H1 (cell line): Measurements from ENCODE around the gene MYH11. TPM values are rescaled to one million over a fixed set of nuclear protein-coding genes. Genes with fewer than 3 reads are reported as not detected.

ENCODE experiments used
- CTCF ChIA-PET: fragments of 300-600 bp; sonication (Branson Sonifier 250); formaldehyde crosslinking; loops from one replicate; lab custom pipeline; 2021; ENCODE audit not compliant: partially characterized antibody; lab: Charles Lee
- POLR2A ChIA-PET: fragments of 300-600 bp; sonication (Branson Sonifier 250); formaldehyde crosslinking; loops from one replicate; lab custom pipeline; 2021; ENCODE audit warnings: inconsistent platforms; ENCODE audit not compliant: partially characterized antibody; lab: Charles Lee
- DNase-seq, 2 experiments: peaks; one replicate each; pipeline versions ENCODE4 v3.0.0 to v3.0.0-alpha.2; 2010 to 2022; ENCODE audit warnings: low spot score in 2 of 2, low read depth in 1 of 2, mixed read lengths in 1 of 2
- FAIRE-seq: peaks from 2 replicates; lab custom pipeline; 2011; peaks lifted over from hg19 to GRCh38; lab: Jason Lieb, UNC
- H2AFZ ChIP-seq: 2 replicates; pipeline ENCODE4 v1.8.1; 2012; ENCODE audit warnings: low read length, inconsistent platforms
- H2AK5ac ChIP-seq: 2 replicates; pipeline ENCODE4 v1.6.1; 2013; ENCODE audit warnings: low read depth, low read length
- H2BK120ac ChIP-seq: replicated peaks from 2 replicates; pipeline ENCODE3; 2013; ENCODE audit warnings: low read depth, low read length, inconsistent platforms
- H2BK12ac ChIP-seq: 2 replicates; pipeline ENCODE4 v1.6.1; 2013; ENCODE audit warnings: low read depth, low read length
- H2BK15ac ChIP-seq: 2 replicates; pipeline ENCODE4 v1.6.1; 2013; ENCODE audit warnings: low read length
- H2BK20ac ChIP-seq: 2 replicates; pipeline ENCODE4 v1.6.1; 2013; ENCODE audit warnings: low read length
- H2BK5ac ChIP-seq: 2 replicates; pipeline ENCODE4 v1.6.1; 2013; ENCODE audit warnings: low read depth, low read length
- H3K14ac ChIP-seq: 2 replicates; pipeline ENCODE4 v1.6.1; 2013; ENCODE audit warnings: inconsistent platforms; ENCODE audit not compliant: insufficient read length
- H3K18ac ChIP-seq: 2 replicates; pipeline ENCODE4 v1.6.1; 2013; ENCODE audit warnings: low read length; ENCODE audit errors: extremely low read depth
- H3K23ac ChIP-seq: 2 replicates; pipeline ENCODE4 v1.6.1; 2013; ENCODE audit warnings: inconsistent platforms; ENCODE audit not compliant: insufficient read length
- H3K23me2 ChIP-seq: 2 replicates; pipeline ENCODE4 v1.6.1; 2013; ENCODE audit warnings: low read depth, low read length
- H3K27ac ChIP-seq: 2 replicates; pipeline ENCODE4 v1.6.1; 2011; ENCODE audit warnings: low read depth, low read length, inconsistent platforms
- H3K27me3 ChIP-seq, 4 experiments: replicated peaks in 1 of 4; 1 replicate in 1 of 4; 2 replicates in 3 of 4; pipeline versions ENCODE4 v1.6.1 to v1.8.1; 2011 to 2013; ENCODE audit warnings: low read length in 3 of 4, mild to moderate bottlenecking in 3 of 4, inconsistent platforms in 2 of 4, mixed read lengths in 2 of 4, moderate library complexity in 1 of 4; ENCODE audit not compliant: control insufficient read depth in 3 of 4, insufficient read depth in 3 of 4; ENCODE audit errors: extremely low read depth in 1 of 4
- H3K36me3 ChIP-seq, 4 experiments: 2 replicates each; pipeline versions ENCODE4 v1.6.1 to v1.8.1; 2011 to 2013; ENCODE audit warnings: mild to moderate bottlenecking in 4 of 4, low read length in 3 of 4, moderate library complexity in 2 of 4, control low read depth in 1 of 4, inconsistent platforms in 1 of 4; ENCODE audit not compliant: insufficient read depth in 4 of 4, control insufficient read depth in 2 of 4
- H3K4ac ChIP-seq: replicated peaks from 2 replicates; pipeline ENCODE3; 2013; ENCODE audit warnings: low read length, low read depth, mixed read lengths, inconsistent platforms; ENCODE audit not compliant: insufficient read length
- H3K4me1 ChIP-seq, 4 experiments: replicated peaks in 1 of 4; 1 replicate in 1 of 4; 2 replicates in 3 of 4; pipeline versions ENCODE4 v1.6.1 to v1.8.1; 2011 to 2013; ENCODE audit warnings: low read length in 3 of 4, inconsistent platforms in 2 of 4, mixed read lengths in 1 of 4; ENCODE audit not compliant: insufficient read depth in 4 of 4, control insufficient read depth in 3 of 4
- H3K4me2 ChIP-seq, 2 experiments: 2 replicates each; pipeline versions ENCODE4 v1.6.1 to v1.8.1; 2011 to 2013; ENCODE audit warnings: low read depth in 2 of 2, low read length in 2 of 2, control low read depth in 1 of 2, inconsistent platforms in 1 of 2, mild to moderate bottlenecking in 1 of 2; ENCODE audit not compliant: insufficient read depth in 1 of 2
- H3K4me3 ChIP-seq, 4 experiments: fragments of 200-600, 300-600 bp in 1 of 4; sonication (generic), shearing (Covaris generic), sonication (Bioruptor Twin) in 1 of 4; 2 replicates each; pipeline versions ENCODE4 v1.5.1 to v1.8.1; 2011 to 2016; ENCODE audit warnings: low read length in 4 of 4, low read depth in 3 of 4, control low read depth in 2 of 4, inconsistent platforms in 2 of 4, mild to moderate bottlenecking in 2 of 4, mixed read lengths in 1 of 4, moderate library complexity in 1 of 4; ENCODE audit not compliant: insufficient read depth in 2 of 4; ENCODE audit errors: extremely low read depth in 1 of 4
- H3K56ac ChIP-seq: replicated peaks from 2 replicates; pipeline ENCODE3; 2013; ENCODE audit warnings: low read depth, mild to moderate bottlenecking, mixed read lengths, low read length, inconsistent platforms; ENCODE audit not compliant: insufficient read length
- H3K79me1 ChIP-seq: 2 replicates; pipeline ENCODE4 v1.6.1; 2013; ENCODE audit warnings: low read depth, low read length, control low read depth
- H3K79me2 ChIP-seq, 2 experiments: 2 replicates each; pipeline versions ENCODE4 v1.6.1 to v1.8.1; 2012 to 2013; ENCODE audit warnings: low read length in 2 of 2, mild to moderate bottlenecking in 2 of 2, inconsistent platforms in 1 of 2; ENCODE audit not compliant: insufficient read depth in 2 of 2, control insufficient read depth in 1 of 2
- H3K9ac ChIP-seq, 4 experiments: replicated peaks in 1 of 4; 1 replicate in 1 of 4; 2 replicates in 3 of 4; pipeline versions ENCODE4 v1.6.1 to v1.8.1; 2011 to 2013; ENCODE audit warnings: low read depth in 3 of 4, low read length in 3 of 4, control low read depth in 2 of 4, mild to moderate bottlenecking in 2 of 4, moderate library complexity in 2 of 4, inconsistent platforms in 1 of 4; ENCODE audit errors: extremely low read depth in 1 of 4
- H3K9me3 ChIP-seq, 2 experiments: 2 replicates each; pipeline versions ENCODE4 v1.6.1 to v1.8.1; 2012 to 2013; ENCODE audit warnings: mild to moderate bottlenecking in 2 of 2, moderate library complexity in 2 of 2, control low read depth in 1 of 2, inconsistent platforms in 1 of 2, low read depth in 1 of 2, low read length in 1 of 2, mixed read lengths in 1 of 2; ENCODE audit not compliant: insufficient read depth in 2 of 2
- H4K20me1 ChIP-seq, 2 experiments: replicated peaks in 1 of 2; 2 replicates each; pipeline versions ENCODE3 to v1.8.1; 2011 to 2013; ENCODE audit warnings: inconsistent platforms in 2 of 2, low read length in 2 of 2, mild to moderate bottlenecking in 1 of 2; ENCODE audit not compliant: insufficient read depth in 2 of 2, control insufficient read depth in 1 of 2
- H4K5ac ChIP-seq: 2 replicates; pipeline ENCODE4 v1.6.1; 2013; ENCODE audit warnings: low read length, low read depth, mixed read lengths, inconsistent platforms; ENCODE audit not compliant: insufficient read length
- H4K8ac ChIP-seq: 2 replicates; pipeline ENCODE4 v1.8.0; 2013; ENCODE audit warnings: mild to moderate bottlenecking, moderate library complexity, low read length, inconsistent platforms; ENCODE audit not compliant: insufficient read depth; ENCODE audit errors: extremely low read depth
- H4K91ac ChIP-seq: replicated peaks from 2 replicates; pipeline ENCODE3; 2013; ENCODE audit warnings: low read length, mixed read lengths, inconsistent platforms; ENCODE audit not compliant: insufficient read length
- EZH2 ChIP-seq: fragments of 200-600 bp; sonication (generic); IDR thresholded peaks from 2 replicates; pipeline ENCODE4 v1.7.1; 2012; ENCODE audit warnings: low read depth, mild to moderate bottlenecking, moderate library complexity, low read length, inconsistent platforms; ENCODE audit not compliant: severe bottlenecking
- FOSL1 ChIP-seq: IDR thresholded peaks from 2 replicates; pipeline ENCODE4 v1.6.1; 2011; ENCODE audit warnings: mild to moderate bottlenecking, low read depth, low read length, moderate library complexity; ENCODE audit not compliant: insufficient read depth
- JUN ChIP-seq: IDR thresholded peaks from 2 replicates; pipeline ENCODE4 v1.6.1; 2011; ENCODE audit warnings: low read depth, mild to moderate bottlenecking, improper control_type of control experiment, low read length
- JUND ChIP-seq: IDR thresholded peaks from 2 replicates; pipeline ENCODE4 v1.6.1; 2011; ENCODE audit warnings: mild to moderate bottlenecking, improper control_type of control experiment, low read length
- MAX ChIP-seq: IDR thresholded peaks from 2 replicates; pipeline ENCODE4 v1.6.1; 2012; ENCODE audit warnings: inconsistent platforms
- RFX5 ChIP-seq: IDR thresholded peaks from 2 replicates; pipeline ENCODE4 v1.6.1; 2011; ENCODE audit warnings: low read depth, low read length, improper control_type of control experiment, borderline replicate concordance
- SP2 ChIP-seq: IDR thresholded peaks from 2 replicates; pipeline ENCODE4 v1.6.1; 2012; ENCODE audit warnings: mild to moderate bottlenecking, low read length, inconsistent platforms
- SP4 ChIP-seq: IDR thresholded peaks from 2 replicates; pipeline ENCODE4 v1.6.1; 2012; ENCODE audit warnings: low read length, inconsistent platforms
- WGBS, 2 experiments: shearing (Covaris generic) in 1 of 2; methylation state at CpG; one replicate each; pipeline versions ENCODE4 v1.1.6 to v1.1.7; 2013 to 2015; ENCODE audit warnings: low lambda C conversion rate in 2 of 2, mixed read lengths in 2 of 2, inconsistent platforms in 1 of 2, low coverage in 1 of 2, missing lambda C conversion rate in 1 of 2; ENCODE audit not compliant: insufficient replicate concordance in 2 of 2, insufficient coverage in 1 of 2, insufficient read length in 1 of 2; ENCODE audit errors: extremely low coverage in 1 of 2, missing lambda C conversion rate in 1 of 2; 5-methylcytosine and 5-hydroxymethylcytosine counted together
- polyA plus RNA-seq, 7 experiments: library from polyadenylated mRNA; depleted of rRNA in 3 of 7; stranded (reverse) in 5 of 7; unstranded in 2 of 7; fragments of >200 nt in 5 of 7; fragments of 200-250 nt in 2 of 7; gene quantifications; 1 replicate in 5 of 7; 2 replicates in 1 of 7; 4 replicates in 1 of 7; pipeline versions ENCODE4 v1.2.1 to v1.2.3, GENCODE V29; 2011 to 2013; ENCODE audit warnings: missing spikeins in 2 of 7, mixed read lengths in 2 of 7
- total RNA-seq: library from RNA; stranded (reverse); fragmentation: NEBNext Ultra II Directional; extraction: Animal tissue kit (Norgen Biotek cat#: 25700); gene quantifications from 2 replicates; pipeline ENCODE4 v1.2.1, GENCODE V29; 2021

MYH11 gene
- total and polyA plus RNA-seq, 2 of the 8 experiments (the other 6 are each of a cell fraction or from before 2014, with no cell fraction given): 0.11 to 0.78 TPM

- CTCF ChIA-PET: no interaction called here
- Histone ChIP-seq H3K56ac (no peak overlapping the region), H2BK15ac (no peak overlapping the region)
- no peak for DNase-seq
- no peak for TF ChIP-seq SP2
- TF ChIP-seq SP4: no peak
- no peak for TF ChIP-seq MAX
- TF ChIP-seq FOSL1: no peak
- TF ChIP-seq JUN: no peak
- no peak for TF ChIP-seq RFX5
- TF ChIP-seq EZH2: no peak
- no peak for TF ChIP-seq JUND
- TF ChIP-seq, all 59 proteins: peak for 0
- no peak overlapping the region for H3K4me3 ChIP-seq
- H3K9ac ChIP-seq: no peak overlapping the region
- H2AFZ ChIP-seq: no peak overlapping the region
- no peak overlapping the region for H4K8ac ChIP-seq
- H2BK5ac ChIP-seq: no peak overlapping the region
- H2AK5ac ChIP-seq: no peak overlapping the region
- H3K36me3 ChIP-seq: no peaks in the 10 kb centered on the region
- no peaks in the 10 kb centered on the region for H3K4me1 ChIP-seq
- 90% methylated on average over 3 of the region's 3 CpGs; no CpG with 5 or more reads in 1 of the 2 experiments for WGBS, 2 experiments
- H2BK120ac ChIP-seq: no peak overlapping the region
- H3K18ac ChIP-seq: no peak overlapping the region
- no peak overlapping the region for H2BK20ac ChIP-seq
- H3K79me1 ChIP-seq: no peaks in the 10 kb centered on the region
- no peak overlapping the region for H3K4ac ChIP-seq
- no peak overlapping the region for H3K23ac ChIP-seq
- H4K20me1 ChIP-seq: no peaks in the 10 kb centered on the region
- POLR2A ChIA-PET: interaction anchor here (3.9 kb wide), 1 partner anchor 12 kb away, joined by 20 read pairs; the partner anchor contains the start of gene CEP20
- no peaks in the 10 kb centered on the region for H3K27me3 ChIP-seq
- peaks cover 3% of the 10 kb centered on the region; the same call in 1 of the 2 replicates for H3K23me2 ChIP-seq
- no peak overlapping the region for H4K91ac ChIP-seq
- no peaks in the 10 kb centered on the region for H3K79me2 ChIP-seq
- no peak overlapping the region; the same call in 1 of the 2 replicates for H2BK12ac ChIP-seq
- H4K5ac ChIP-seq: no peak overlapping the region
- H3K14ac ChIP-seq: no peak overlapping the region
- H3K27ac ChIP-seq: no peak overlapping the region
- no peak overlapping the region for H3K4me2 ChIP-seq
- no peaks in the 10 kb centered on the region for H3K9me3 ChIP-seq
- no peak for FAIRE-seq
These were observed 43.5 kb upstream of the MYH11 start for GRCh38 chr16:15900357-15900756.
